IPS-15b (cell line): ENCODE measurements around the gene PCDHA5.
"Not testable (repeated sequence)": the region's sequence is repeated elsewhere in the genome, so short reads cannot be mapped to it uniquely, and the experiment has no call there.

Experiments
- H3K27me3 ChIP-seq: one replicate; pipeline ENCODE4 v1.6.1; 2013; ENCODE audit warnings: low read length; ENCODE audit not compliant: control insufficient read depth, insufficient read depth
- H3K36me3 ChIP-seq: one replicate; pipeline ENCODE4 v1.6.1; 2013; ENCODE audit warnings: low read length; ENCODE audit not compliant: control insufficient read depth, insufficient read depth
- H3K4me1 ChIP-seq: one replicate; pipeline ENCODE4 v1.6.1; 2013; ENCODE audit warnings: mild to moderate bottlenecking, low read length; ENCODE audit not compliant: control insufficient read depth, insufficient read depth
- H3K4me3 ChIP-seq: one replicate; pipeline ENCODE4 v1.5.1; 2013; ENCODE audit warnings: low read depth, low read length
- H3K9ac ChIP-seq: one replicate; pipeline ENCODE4 v1.6.1; 2013; ENCODE audit warnings: low read depth, mild to moderate bottlenecking, low read length
- H3K9me3 ChIP-seq: one replicate; pipeline ENCODE4 v1.6.1; 2013; ENCODE audit warnings: mild to moderate bottlenecking, low read length; ENCODE audit not compliant: control insufficient read depth, insufficient read depth

PCDHA5 gene

DNA sequence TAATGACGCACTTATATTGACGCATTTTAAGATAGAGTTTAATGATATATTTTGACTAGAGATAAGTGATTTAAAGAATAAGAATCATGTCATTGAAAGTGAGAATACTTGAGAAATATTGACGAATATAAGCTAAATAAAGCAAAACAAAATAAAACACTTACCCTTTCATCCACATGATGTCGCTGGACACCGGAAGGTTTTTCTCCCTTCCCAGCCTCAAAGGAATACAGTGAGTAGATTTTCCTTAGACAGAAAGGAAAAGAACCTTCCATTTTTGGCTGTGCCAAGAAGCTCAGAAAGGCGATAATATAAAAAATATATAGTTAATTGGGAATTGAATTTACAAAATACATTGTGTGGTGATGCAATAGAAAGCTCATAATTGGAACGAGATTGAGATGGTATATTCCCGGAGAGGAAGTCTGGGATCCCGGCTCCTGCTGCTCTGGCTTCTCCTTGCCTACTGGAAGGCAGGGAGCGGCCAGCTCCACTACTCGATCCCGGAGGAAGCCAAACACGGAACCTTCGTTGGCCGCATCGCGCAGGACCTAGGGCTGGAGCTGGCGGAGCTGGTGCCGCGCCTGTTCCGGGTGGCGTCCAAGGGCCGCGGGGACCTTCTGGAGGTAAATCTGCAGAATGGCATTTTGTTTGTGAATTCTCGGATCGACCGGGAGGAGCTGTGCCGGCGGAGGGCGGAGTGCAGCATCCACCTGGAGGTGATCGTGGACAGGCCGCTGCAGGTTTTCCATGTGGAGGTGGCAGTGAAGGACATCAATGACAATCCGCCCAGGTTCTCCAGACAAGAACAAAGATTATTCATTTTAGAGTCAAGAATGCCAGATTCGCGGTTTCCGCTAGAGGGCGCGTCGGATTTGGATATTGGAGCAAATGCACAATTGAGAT is at the start of gene PCDHA5:
PCDHA5 (plus strand) TSS at position 239 of the 906 bp plus-strand sequence.
- H3K4me1 ChIP-seq: no peaks in the 10 kb centered on the region
- no peak within 1 kb of the TSS for H3K4me3 ChIP-seq
- no peaks in the 10 kb centered on the region for H3K9me3 ChIP-seq

DNA sequence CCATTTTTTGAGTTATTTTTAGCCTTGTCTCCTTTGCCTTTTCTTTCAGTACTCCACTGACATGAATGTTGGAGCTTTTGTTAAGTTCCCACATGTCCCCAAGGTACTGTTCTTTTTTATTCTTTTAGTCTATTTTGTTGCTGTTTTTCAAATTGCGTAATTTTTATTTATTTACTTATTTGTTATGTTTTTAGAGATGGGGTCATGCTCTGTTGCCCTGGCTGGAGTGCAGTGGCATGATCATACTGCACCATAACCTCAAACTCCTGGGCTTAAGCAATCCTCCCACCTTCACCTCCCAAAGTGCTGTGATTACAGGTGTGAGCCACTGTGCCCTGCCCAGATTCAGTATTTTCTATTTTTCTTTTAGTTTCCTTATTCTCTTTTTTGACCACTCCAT is 40.9 kb upstream of the PCDHA5 start:
- no peaks in the 10 kb centered on the region for H3K27me3 ChIP-seq
- no peak overlapping the region for H3K9ac ChIP-seq
- no peak overlapping the region for H3K4me3 ChIP-seq
- peaks cover 6% of the 10 kb centered on the region for H3K9me3 ChIP-seq
- H3K4me1 ChIP-seq: no peaks in the 10 kb centered on the region
- no peaks in the 10 kb centered on the region for H3K36me3 ChIP-seq

More for the DNA sequence above, at the start of gene PCDHA5:
- H3K27me3 ChIP-seq: no peaks in the 10 kb centered on the region
- no peaks in the 10 kb centered on the region for H3K36me3 ChIP-seq
- H3K9ac ChIP-seq: no peak within 1 kb of the TSS

DNA sequence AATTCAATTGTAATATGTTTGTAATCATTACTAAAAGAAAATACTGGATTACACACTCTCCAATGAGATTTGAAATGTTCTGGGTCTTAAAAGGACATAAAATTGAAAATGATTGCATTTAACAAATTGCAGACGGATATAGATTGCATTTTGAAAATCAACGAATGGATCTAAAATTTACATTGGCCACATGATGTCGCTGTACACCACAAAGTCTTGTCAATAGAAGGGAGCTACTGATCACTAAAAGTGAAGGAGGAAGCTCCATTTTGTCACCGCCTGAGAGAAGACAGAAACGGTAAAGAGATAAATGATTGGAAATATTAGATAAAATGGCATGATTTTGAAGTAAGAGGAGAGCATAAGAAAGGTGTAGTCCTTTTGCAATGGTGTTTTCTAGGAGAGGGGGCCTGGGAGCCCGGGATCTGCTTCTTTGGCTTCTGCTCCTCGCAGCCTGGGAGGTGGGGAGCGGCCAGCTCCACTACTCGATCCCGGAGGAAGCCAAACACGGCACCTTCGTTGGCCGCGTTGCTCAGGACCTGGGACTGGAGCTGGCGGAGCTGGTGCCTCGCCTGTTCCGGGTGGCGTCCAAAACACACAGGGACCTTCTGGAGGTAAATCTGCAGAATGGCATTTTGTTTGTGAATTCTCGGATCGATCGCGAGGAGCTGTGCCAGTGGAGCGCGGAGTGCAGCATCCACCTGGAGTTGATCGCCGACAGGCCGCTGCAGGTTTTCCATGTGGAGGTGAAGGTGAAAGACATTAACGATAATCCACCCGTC is 35.3 kb upstream of the PCDHA5 start, which contains the start of gene PCDHA1:
PCDHA1 (plus strand) TSS at position 236 of the 782 bp plus-strand sequence.
- H3K9ac ChIP-seq: no peak within 1 kb of the TSS
- H3K9me3 ChIP-seq: no peaks in the 10 kb centered on the region
- no peaks in the 10 kb centered on the region for H3K27me3 ChIP-seq
- no peaks in the 10 kb centered on the region for H3K4me1 ChIP-seq
- H3K36me3 ChIP-seq: peaks cover 2% of the 10 kb centered on the region
- H3K4me3 ChIP-seq: no peak within 1 kb of the TSS

DNA sequence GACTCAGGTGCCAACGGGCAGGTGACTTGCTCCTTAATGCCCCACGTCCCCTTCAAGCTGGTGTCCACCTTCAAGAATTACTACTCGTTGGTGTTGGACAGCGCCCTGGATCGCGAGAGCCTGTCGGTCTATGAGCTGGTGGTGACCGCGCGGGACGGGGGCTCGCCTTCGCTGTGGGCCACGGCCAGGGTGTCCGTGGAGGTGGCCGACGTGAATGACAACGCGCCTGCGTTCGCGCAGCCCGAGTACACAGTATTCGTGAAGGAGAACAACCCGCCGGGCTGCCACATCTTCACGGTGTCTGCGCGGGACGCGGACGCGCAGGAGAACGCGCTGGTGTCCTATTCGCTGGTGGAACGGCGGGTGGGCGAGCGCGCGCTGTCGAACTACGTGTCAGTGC is 34.0 kb upstream of the PCDHA5 start:
- H3K4me3 ChIP-seq, H3K9ac ChIP-seq, H3K9me3 ChIP-seq, H3K36me3 ChIP-seq, H3K27me3 ChIP-seq, H3K4me1 ChIP-seq: not testable (repeated sequence)

DNA sequence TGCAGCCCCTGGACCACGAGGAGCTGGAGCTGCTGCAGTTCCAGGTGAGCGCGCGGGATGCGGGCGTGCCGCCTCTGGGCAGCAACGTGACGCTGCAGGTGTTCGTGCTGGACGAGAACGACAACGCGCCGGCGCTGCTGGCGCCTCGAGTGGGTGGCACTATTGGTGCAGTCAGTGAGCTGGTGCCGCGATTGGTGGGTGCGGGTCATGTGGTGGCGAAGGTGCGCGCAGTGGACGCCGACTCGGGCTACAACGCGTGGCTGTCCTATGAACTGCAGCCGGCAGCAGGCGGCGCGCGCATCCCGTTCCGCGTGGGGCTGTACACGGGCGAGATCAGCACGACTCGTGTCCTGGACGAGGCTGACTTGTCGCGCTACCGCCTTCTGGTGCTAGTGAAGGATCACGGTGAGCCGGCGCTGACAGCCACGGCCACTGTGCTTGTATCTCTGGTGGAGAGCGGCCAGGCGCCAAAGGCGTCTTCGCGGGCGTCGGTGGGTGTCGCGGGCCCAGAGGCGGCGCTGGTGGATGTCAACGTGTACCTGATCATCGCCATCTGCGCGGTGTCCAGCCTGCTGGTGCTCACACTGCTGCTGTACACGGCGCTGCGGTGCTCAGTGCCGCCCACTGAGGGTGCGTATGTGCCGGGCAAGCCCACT is 33.4 kb upstream of the PCDHA5 start:
- H3K4me1 ChIP-seq, H3K27me3 ChIP-seq, H3K9me3 ChIP-seq, H3K4me3 ChIP-seq, H3K36me3 ChIP-seq, H3K9ac ChIP-seq: not testable (repeated sequence)

DNA sequence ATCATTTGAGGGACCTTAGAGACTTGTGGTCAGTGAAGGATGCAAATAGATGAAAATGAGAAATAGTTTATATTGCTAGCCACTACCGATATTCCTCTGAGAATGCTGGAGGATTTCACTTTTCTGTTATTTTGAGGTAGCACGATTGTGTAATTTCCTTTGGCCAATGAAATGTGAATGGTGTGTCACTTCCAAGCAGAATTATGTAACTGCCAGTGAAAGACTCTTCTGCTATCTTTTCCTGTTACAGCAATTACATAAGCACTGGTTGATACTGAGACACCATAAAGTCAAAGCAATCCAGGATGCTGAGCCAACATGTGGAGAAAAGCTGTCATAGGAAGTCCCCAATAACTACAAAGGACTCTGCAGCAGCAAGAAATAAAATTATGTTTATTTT is 30.3 kb upstream of the PCDHA5 start:
- Histone ChIP-seq H3K9ac (no peak overlapping the region), H3K27me3 (no peaks in the 10 kb centered on the region), H3K4me3 (no peak overlapping the region), H3K9me3 (no peaks in the 10 kb centered on the region), H3K4me1 (no peaks in the 10 kb centered on the region), H3K36me3 (peaks cover 2% of the 10 kb centered on the region)

DNA sequence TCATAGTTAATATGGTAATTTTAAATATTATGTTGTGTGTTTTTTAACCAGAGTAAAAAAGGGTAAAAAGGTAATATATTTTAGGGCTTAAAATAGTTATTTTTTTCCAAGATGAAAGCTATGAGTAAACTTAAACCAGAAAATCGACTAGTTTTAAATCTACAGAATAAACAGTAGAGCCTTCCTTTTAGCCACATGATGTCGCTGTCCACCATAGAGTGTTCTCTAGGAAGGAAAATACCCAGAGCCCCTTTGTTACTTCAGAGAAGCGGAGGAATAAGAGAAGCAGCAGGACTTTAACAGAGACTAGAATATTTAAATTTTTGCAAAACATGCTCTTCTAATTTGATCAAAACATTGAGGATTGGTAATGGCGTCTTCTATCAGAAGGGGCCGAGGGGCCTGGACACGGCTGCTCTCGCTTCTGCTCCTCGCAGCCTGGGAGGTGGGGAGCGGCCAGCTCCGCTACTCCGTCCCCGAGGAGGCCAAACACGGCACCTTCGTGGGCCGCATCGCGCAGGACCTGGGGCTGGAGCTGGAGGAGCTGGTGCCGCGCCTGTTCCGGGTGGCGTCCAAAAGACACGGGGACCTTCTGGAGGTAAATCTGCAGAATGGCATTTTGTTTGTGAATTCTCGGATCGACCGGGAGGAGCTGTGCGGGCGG is 26.7 kb upstream of the PCDHA5 start, which contains the start of gene PCDHA2:
PCDHA2 (plus strand) TSS at position 258 of the 664 bp plus-strand sequence.
- no peaks in the 10 kb centered on the region for H3K4me1 ChIP-seq
- no peak within 1 kb of the TSS for H3K9ac ChIP-seq
- H3K9me3 ChIP-seq: no peaks in the 10 kb centered on the region
- no peaks in the 10 kb centered on the region for H3K27me3 ChIP-seq
- H3K4me3 ChIP-seq: peak within 1 kb of the TSS; percentile 60
- H3K36me3 ChIP-seq: no peaks in the 10 kb centered on the region

DNA sequence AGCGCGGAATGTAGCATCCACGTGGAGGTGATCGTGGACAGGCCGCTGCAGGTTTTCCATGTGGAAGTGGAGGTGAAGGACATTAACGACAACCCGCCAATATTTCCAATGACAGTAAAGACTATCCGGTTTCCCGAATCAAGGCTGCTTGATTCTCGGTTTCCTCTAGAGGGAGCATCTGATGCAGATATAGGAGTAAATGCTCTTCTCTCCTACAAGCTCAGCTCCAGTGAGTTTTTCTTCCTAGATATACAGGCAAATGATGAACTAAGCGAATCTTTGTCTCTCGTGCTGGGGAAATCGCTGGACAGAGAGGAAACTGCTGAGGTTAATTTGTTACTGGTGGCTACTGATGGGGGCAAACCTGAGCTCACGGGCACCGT is 26.2 kb upstream of the PCDHA5 start:
- no peaks in the 10 kb centered on the region for H3K9me3 ChIP-seq
- H3K27me3 ChIP-seq: no peaks in the 10 kb centered on the region
- H3K4me3 ChIP-seq: peak overlapping the region; percentile 60
- H3K9ac ChIP-seq: no peak overlapping the region
- H3K36me3 ChIP-seq: no peaks in the 10 kb centered on the region
- H3K4me1 ChIP-seq: no peaks in the 10 kb centered on the region

DNA sequence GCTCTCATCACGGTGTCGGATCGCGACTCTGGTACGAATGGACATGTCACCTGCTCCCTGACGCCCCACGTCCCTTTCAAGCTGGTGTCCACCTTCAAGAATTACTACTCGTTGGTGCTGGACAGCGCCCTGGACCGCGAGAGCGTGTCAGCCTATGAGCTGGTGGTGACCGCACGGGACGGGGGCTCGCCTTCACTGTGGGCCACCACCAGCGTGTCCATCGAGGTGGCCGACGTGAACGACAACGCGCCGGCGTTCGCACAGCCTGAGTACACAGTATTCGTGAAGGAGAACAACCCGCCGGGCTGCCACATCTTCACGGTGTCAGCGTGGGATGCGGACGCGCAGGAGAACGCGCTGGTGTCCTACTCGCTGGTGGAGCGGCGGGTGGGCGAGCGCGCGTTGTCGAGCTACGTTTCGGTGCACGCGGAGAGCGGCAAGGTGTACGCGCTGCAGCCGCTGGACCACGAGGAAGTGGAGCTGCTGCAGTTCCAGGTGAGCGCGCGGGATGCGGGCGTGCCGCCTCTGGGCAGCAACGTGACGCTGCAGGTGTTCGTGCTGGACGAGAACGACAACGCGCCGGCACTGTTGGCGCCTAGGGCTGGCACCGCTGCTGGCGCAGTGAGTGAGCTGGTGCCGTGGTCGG is 25.2 kb upstream of the PCDHA5 start:
- not testable (repeated sequence) for H3K4me3 ChIP-seq, H3K9ac ChIP-seq, H3K9me3 ChIP-seq, H3K27me3 ChIP-seq, H3K36me3 ChIP-seq, H3K4me1 ChIP-seq

DNA sequence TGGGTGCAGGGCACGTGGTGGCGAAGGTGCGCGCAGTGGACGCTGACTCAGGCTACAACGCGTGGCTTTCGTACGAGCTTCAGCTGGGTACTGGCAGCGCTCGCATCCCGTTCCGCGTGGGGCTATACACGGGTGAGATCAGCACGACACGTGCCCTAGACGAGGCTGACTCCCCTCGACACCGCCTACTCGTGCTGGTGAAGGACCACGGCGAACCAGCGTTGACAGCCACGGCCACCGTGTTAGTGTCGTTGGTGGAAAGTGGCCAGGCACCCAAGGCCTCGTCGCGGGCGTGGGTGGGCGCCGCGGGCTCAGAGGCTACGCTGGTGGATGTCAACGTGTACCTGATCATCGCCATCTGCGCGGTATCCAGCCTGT is 24.7 kb upstream of the PCDHA5 start:
- no peak overlapping the region for H3K4me3 ChIP-seq
- H3K9me3 ChIP-seq: no peaks in the 10 kb centered on the region
- no peaks in the 10 kb centered on the region for H3K27me3 ChIP-seq

More for the DNA sequence above, 24.7 kb upstream of the PCDHA5 start:
- Histone ChIP-seq H3K9ac (no peak overlapping the region), H3K4me1 (no peaks in the 10 kb centered on the region), H3K36me3 (no peaks in the 10 kb centered on the region)
